ENCODE measurements around the gene ITLN1.

Gene ITLN1

GRCh38 chr1:160841079-160841478, 43.9 kb downstream of the ITLN1 start:
- no peak for TF ChIP-seq CTCF (IDR thresholded peaks at IDR 0.05; ENCODE audit: borderline replicate concordance, control extremely low read depth, extremely low read depth, insufficient read depth, missing control alignments)
- DNase-seq (ENCODE audit: low spot score): no peak
- in situ Hi-C loops (cut with MboI; ENCODE audit: low sequenced_read_pairs, unreplicated experiment): no loop called here

- TF ChIP-seq CTCF (IDR thresholded peaks at IDR 0.05; ENCODE audit: borderline replicate concordance, control extremely low read depth, extremely low read depth, insufficient read depth, missing control alignments): no peak
- in situ Hi-C loops (cut with MboI; ENCODE audit: low sequenced_read_pairs, unreplicated experiment): loop anchor here (5.0 to 10.0 kb wide), 3 partner anchors 62 to 115 kb away; partner anchors contain the start of gene ITLN2
- no peak for DNase-seq (ENCODE audit: low spot score)
These were observed 45.2 kb downstream of the ITLN1 start for GRCh38 chr1:160839746-160840145.

- DNase-seq (ENCODE audit: low spot score): no peak
- in situ Hi-C loops (cut with MboI; ENCODE audit: low sequenced_read_pairs, unreplicated experiment): loop anchor here (5.0 to 10.0 kb wide), 3 partner anchors 62 to 114 kb away; partner anchors contain the start of gene ITLN2
- no peak for TF ChIP-seq CTCF (IDR thresholded peaks at IDR 0.05; ENCODE audit: borderline replicate concordance, control extremely low read depth, extremely low read depth, insufficient read depth, missing control alignments)
These were observed 46.1 kb downstream of the ITLN1 start for GRCh38 chr1:160838888-160839287.

- peak; percentile 13 for TF ChIP-seq CTCF (IDR thresholded peaks at IDR 0.05; ENCODE audit: borderline replicate concordance, control extremely low read depth, extremely low read depth, insufficient read depth, missing control alignments)
- in situ Hi-C loops (cut with MboI; ENCODE audit: low sequenced_read_pairs, unreplicated experiment): loop anchor here (5.0 to 10.0 kb wide), 3 partner anchors 60 to 115 kb away; partner anchors contain the start of gene ITLN2
- peak; percentile 67 for DNase-seq (ENCODE audit: low spot score)
These were observed 47.3 kb downstream of the ITLN1 start for GRCh38 chr1:160837558-160838205.

- in situ Hi-C loops (cut with MboI; ENCODE audit: low sequenced_read_pairs, unreplicated experiment): loop anchor here (5.0 to 10.0 kb wide), 3 partner anchors 60 to 115 kb away; partner anchors contain the start of gene ITLN2
- TF ChIP-seq CTCF (IDR thresholded peaks at IDR 0.05; ENCODE audit: borderline replicate concordance, control extremely low read depth, extremely low read depth, insufficient read depth, missing control alignments): no peak
- DNase-seq (ENCODE audit: low spot score): no peak
These were observed 47.9 kb downstream of the ITLN1 start for GRCh38 chr1:160836981-160837557.

- no peak for TF ChIP-seq CTCF (IDR thresholded peaks at IDR 0.05; ENCODE audit: borderline replicate concordance, control extremely low read depth, extremely low read depth, insufficient read depth, missing control alignments)
- DNase-seq (ENCODE audit: low spot score): no peak
- in situ Hi-C loops (cut with MboI; ENCODE audit: low sequenced_read_pairs, unreplicated experiment): loop anchor here (5.0 to 10.0 kb wide), 3 partner anchors 59 to 116 kb away; partner anchors contain the start of gene ITLN2
These were observed 48.4 kb downstream of the ITLN1 start for GRCh38 chr1:160836561-160836960.
